ENCODE data around the gene TRIM23.
"Not testable (repeated sequence)": the region's sequence is repeated elsewhere in the genome, so short reads cannot be mapped to it uniquely, and the experiment has no call there.

The TRIM23 gene

DNA sequence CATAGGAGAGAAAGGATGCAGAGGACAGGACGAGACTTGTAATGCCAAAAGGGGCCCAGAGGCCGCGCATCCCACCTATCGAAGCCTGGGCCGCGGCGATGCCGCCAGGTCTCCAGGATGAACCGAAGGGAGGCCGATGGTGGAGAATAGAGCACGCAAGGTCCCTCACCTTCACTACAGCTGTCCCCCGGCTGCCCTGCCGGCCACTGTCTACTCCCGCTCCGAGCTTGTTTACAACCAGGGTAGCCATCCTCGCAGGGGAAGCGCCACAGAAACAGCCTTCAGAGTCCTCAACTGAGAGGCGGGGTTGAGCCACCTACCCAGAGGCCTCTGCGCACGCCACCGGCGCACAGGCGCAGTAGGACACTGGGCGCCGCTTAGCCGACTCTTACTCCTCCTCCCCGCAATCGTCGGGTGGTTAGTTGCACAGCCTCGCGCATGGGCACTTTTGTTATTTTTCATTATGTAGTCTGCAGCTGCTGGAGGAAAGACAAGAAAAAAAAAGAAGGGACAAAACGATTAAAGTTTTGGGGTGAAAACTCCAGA is at the start of gene TRIM23:
Gene TRIM23, minus strand, starts transcription at position 309 of the 546 bp plus-strand sequence. Its CDS starts 59 bp downstream, at position 250.
- DNase-seq = peak; percentile 70

DNA sequence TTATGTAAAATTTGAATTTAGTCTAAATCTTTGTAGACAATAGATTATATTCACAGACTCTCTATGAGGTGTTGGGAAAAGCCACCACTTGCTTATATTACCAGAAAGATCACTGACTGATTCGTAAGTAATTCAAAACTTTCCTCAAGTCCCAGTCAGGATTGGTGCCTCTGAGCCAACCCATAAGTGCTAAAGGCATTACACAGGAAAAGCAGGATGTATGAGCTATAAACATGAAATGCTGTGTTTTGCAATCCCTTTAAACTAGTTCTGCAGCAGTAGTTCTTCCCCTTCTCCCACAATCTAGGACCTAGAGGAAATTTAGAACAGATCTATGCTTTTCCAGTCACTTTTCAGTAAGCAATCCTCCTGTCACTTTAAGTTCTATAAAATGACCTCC is 48.7 kb upstream of the TRIM23 start:
- no peak for DNase-seq

- no peak for DNase-seq
Observed at GRCh38 chr5:65668696-65669095, 44.6 kb upstream of the TRIM23 start.

DNA sequence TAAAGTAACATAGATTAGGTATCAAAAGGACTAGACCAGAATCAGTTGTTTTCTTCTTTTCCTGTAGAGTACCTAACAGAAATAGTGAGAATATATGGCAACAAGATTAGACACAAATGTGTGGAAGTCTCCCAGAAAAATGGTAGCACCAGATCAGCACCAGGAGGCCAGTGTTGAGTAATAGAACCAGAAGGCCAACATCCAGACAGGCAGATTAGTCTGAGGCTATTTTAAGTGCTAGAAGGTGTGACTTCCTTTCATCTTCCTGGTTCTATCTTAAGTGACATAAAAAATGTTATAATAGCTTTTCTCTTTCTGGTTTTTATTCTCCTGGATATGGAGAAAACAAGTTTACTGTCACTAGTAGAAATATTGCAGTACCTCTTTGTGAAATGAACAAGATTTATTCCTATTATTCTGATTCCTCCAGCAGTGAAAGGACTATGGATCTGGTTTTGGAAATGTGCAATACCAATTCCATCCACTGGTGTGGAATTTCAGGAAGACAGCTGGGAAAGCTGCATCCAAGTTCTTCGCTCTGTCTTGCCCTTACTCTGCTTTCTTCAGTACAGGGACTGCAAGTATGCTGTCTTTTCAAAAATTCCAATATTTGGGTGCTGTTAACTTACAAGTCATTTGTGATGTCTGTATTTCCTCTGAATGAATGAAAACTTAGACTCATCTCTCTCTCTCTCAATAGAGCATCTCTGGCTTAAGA is 39.8 kb upstream of the TRIM23 start:
- DNase-seq = no peak

- no peak for DNase-seq
Observed at GRCh38 chr5:65654713-65655112, 30.6 kb upstream of the TRIM23 start.

GRCh38 chr5:65651144-65651543 is 27.0 kb upstream of the TRIM23 start:
- DNase-seq = no peak

DNA sequence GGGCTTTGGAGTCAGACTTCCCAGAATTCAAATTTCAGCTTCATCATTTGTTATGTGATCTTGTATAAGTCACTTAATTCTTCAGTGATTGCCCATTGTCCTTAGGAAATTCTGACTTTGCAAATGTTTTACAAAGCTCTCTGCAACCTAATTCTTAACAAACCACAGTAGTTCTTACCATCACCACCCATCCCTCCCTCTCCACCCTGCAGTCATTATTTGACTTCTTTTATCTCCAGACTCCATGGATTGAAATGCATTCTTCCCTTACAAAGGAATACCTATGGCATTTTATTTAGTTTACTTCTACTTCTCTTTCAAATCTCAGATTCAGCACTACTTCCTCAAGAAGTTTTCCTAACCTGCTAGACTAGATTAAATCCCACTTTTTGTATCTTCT is 23.8 kb upstream of the TRIM23 start:
- no peak for DNase-seq

DNA sequence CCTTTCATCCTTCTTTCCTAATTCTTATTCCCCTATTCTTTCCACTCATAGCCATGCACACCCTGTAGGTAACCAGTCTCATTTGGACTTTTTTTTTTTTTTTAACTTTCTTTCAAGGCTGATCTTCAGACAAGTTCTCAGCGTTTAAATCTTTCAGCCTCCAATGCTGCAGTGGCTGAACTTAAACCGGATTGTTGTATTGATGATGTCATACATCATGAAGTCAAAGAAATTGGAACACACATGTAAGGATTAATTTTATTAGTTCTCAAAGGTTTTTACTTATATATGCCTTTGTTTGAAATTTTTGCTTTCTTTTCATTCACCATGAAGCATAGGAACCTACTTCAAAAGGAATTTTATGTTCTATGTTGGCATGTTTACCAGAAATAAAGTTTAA is 22.8 kb upstream of the TRIM23 start:
- no peak for DNase-seq

GRCh38 chr5:65640240-65640639 is 16.1 kb upstream of the TRIM23 start:
- DNase-seq = no peak

GRCh38 chr5:65630981-65631380 is 6.8 kb upstream of the TRIM23 start:
- DNase-seq = no peak

DNA sequence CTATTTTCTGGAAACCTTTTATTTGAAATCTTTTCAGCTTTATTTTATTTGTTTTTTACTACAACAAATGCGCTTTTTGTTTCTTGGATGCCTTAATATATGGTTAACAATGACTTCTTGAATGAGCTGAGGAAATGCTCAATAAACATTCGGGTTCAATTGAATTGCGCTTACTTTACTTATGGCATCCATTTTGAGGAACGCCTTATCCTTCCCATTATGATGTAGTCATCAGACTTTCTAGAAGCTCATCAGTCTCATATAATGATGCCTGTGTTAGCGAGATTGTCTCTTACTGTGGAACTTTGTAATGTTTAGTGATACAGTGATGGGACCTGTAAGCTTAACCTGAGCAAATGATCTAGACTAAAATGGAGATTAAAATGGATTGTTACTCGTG is 1.6 kb upstream of the TRIM23 start:
- DNase-seq = no peak

GRCh38 chr5:65624571-65625555 is 730 bp upstream of the TRIM23 start, which contains the start of the genes SHLD3 and TRAPPC13:
Gene SHLD3 (plus strand): TSS chr5:65625027. CDS start chr5:65629588, 4,561 bp downstream.
Gene TRAPPC13 (plus strand): TSS chr5:65625027. CDS start chr5:65625061, 34 bp downstream.
- peak; percentile 88 for DNase-seq

DNA sequence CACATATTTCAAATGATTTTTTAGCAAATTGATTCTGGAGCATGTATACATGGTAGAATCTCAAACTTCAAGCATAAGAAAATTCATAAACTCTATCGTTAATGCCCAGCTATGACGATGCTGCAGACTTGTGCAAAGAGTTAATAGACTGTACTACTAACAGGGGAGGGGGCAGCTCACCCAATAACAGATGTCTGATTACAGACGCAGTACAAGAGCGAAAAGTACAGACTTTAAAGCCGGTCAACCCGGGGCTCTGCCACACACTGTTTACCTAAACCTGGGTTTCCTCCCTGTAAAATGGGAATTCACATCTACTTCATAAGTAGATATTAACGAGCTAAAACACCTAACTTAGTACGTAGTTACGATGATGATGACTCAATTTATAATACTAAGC is 651 bp downstream of the TRIM23 start:
- DNase-seq = no peak

DNA sequence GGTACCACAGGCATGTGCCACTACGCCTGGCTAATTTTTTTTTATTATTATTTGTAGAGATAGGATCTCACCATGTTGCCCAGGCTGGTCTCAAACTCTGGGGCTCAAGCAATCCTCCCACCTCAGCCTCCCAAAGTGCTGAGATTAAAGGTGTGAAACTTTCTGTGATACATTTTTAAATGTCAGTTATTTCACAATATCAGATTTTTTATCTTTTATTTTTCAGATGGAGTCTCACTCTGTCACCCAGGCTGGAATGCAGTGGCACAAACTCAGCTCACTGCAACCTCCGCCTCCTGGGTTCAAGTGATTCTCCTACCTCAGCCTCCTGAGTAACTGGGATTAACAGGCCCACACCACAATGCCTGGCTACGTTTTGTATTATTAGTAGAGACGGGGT is 2.2 kb downstream of the TRIM23 start:
- DNase-seq = not testable (repeated sequence)

DNA sequence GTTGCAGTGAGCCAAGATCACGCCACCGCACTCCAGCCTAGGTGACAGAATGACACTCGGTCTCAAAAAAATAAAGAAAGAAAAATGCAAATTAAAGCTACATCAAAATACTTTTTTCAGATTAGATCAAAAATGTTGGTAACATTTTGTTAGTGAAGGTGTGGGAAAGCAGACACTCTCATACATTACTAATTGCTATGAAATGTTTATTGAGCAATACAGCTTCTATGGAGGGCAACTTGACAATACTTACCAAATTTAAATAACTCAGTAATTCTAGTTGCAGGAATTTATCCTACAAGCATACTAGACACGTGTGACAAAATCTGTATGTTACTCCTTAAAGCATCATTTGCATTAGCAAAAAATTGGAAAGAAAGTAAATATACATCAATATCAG is 4.1 kb downstream of the TRIM23 start:
- DNase-seq = no peak

GRCh38 chr5:65612298-65612907 is 11.7 kb downstream of the TRIM23 start:
- DNase-seq = no peak

DNA sequence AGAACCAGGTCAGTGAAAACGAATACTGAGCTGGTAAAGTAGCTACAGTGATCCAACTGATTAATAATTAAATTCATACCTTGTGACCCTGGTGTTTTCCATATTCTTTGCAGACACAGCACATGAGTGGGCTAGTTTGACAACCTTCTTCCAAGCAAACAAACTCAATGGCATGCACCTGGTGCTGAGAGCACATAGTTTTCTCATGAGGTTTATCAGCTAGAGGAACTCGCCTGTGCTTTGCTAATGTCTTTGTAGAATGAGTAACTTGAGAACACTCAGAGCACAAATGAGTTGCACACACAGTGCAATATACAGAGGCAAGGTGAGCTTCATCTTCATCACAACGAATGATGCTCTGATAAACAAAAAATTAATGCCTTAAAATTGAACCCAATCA is 12.6 kb downstream of the TRIM23 start:
- DNase-seq = no peak

GRCh38 chr5:65601761-65602160 is 22.4 kb downstream of the TRIM23 start:
- DNase-seq = not testable (repeated sequence)

DNA sequence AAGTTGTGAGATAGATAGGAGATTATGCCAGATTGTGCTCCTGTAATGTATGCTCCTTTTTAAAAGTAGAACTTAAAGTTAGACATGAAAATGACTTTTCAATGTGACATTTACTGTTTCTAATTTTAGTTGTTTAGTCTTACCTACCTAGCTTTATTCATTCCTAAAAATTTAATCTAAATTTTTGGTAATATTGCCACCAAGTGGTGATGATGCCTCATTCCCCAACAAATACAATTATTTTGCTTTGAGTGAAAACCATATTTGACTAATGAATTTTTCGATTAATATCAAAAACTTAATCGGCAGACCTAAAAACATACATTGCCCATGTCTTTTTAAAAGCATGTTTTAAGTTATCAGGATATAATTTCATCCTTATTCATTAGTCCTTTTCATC is 35.4 kb downstream of the TRIM23 start:
- DNase-seq = no peak

GRCh38 chr5:65577141-65577540 is 47.0 kb downstream of the TRIM23 start:
- DNase-seq = no peak

GRCh38 chr5:65570598-65571226 is 53.4 kb downstream of the TRIM23 start:
- DNase-seq = no peak

- no peak for DNase-seq
Observed at GRCh38 chr5:65566505-65566904, 57.6 kb downstream of the TRIM23 start.

GRCh38 chr5:65563777-65564176 is 60.4 kb downstream of the TRIM23 start:
- no peak for DNase-seq

All from NCI-H1417 treated with DMSO at 0.1 percent for 48 hours (cell line).